Liver (tissue), 9 donors: ENCODE results near the gene B3GNT5. TPM values are rescaled to one million over a fixed set of nuclear protein-coding genes. Genes with fewer than 3 reads are reported as not detected.
"Not testable (repeated sequence)": the region's sequence is repeated elsewhere in the genome, so short reads cannot be mapped to it uniquely, and the experiment has no call there.

Source experiments
- DNase-seq: peaks from one replicate; pipeline ENCODE4 v3.0.0-alpha.2; 2017; ENCODE audit warnings: low spot score
- H3K27ac ChIP-seq, 2 donors: one replicate each; pipeline ENCODE4 v1.7.0; 2013; ENCODE audit warnings: inconsistent platforms in 2 of 2, low read length in 2 of 2, control low read depth in 1 of 2, low read depth in 1 of 2, mild to moderate bottlenecking in 1 of 2
- H3K27me3 ChIP-seq, 4 donors: one replicate each; pipeline versions ENCODE4 v1.6.1 to v1.7.0; 2013; ENCODE audit warnings: low read length in 3 of 4, inconsistent platforms in 1 of 4, mild to moderate bottlenecking in 1 of 4, moderate library complexity in 1 of 4; ENCODE audit not compliant: control insufficient read depth in 4 of 4, insufficient read depth in 4 of 4
- H3K36me3 ChIP-seq, 4 donors: one replicate each; pipeline versions ENCODE4 v1.6.1 to v1.7.0; 2013; ENCODE audit warnings: low read length in 3 of 4, mild to moderate bottlenecking in 3 of 4, low read depth in 1 of 4, moderate library complexity in 1 of 4; ENCODE audit not compliant: control insufficient read depth in 4 of 4, insufficient read depth in 3 of 4
- H3K4me1 ChIP-seq, 4 donors: one replicate each; pipeline versions ENCODE4 v1.6.1 to v1.7.0; 2013; ENCODE audit warnings: low read length in 3 of 4, mild to moderate bottlenecking in 3 of 4, moderate library complexity in 1 of 4; ENCODE audit not compliant: control insufficient read depth in 4 of 4, insufficient read depth in 4 of 4
- H3K4me3 ChIP-seq, 3 donors: one replicate each; pipeline versions ENCODE4 v1.6.1 to v1.7.0; 2013; ENCODE audit warnings: low read length in 3 of 3, control low read depth in 1 of 3, low read depth in 1 of 3, mild to moderate bottlenecking in 1 of 3
- H3K9ac ChIP-seq, 2 donors: one replicate each; pipeline ENCODE4 v1.7.0; 2013; ENCODE audit warnings: low read length in 2 of 2, mild to moderate bottlenecking in 2 of 2, moderate library complexity in 2 of 2, control low read depth in 1 of 2, low read depth in 1 of 2
- H3K9me3 ChIP-seq, 4 donors: one replicate each; pipeline versions ENCODE4 v1.6.1 to v1.7.0; 2013; ENCODE audit warnings: low read length in 3 of 4; ENCODE audit not compliant: control insufficient read depth in 4 of 4
- ATF3 ChIP-seq: IDR thresholded peaks from 2 replicates; pipeline ENCODE4 v1.6.1; 2016; ENCODE audit warnings: antibody characterized with exemption
- EGR1 ChIP-seq, 2 donors: IDR thresholded peaks; 2 replicates each; pipeline ENCODE4 v1.6.1; 2016 to 2018; ENCODE audit warnings: antibody characterized with exemption in 2 of 2, low read depth in 2 of 2
- FOXA1 ChIP-seq: IDR thresholded peaks from 2 replicates; pipeline ENCODE4 v1.6.1; 2016; ENCODE audit warnings: antibody characterized with exemption
- FOXA2 ChIP-seq: IDR thresholded peaks from 2 replicates; pipeline ENCODE4 v1.6.1; 2016; ENCODE audit warnings: antibody characterized with exemption
- GABPA ChIP-seq, 2 donors: IDR thresholded peaks in 1 of 2; conservative IDR thresholded peaks in 1 of 2; 2 replicates each; pipeline ENCODE4 v1.6.1; 2016; ENCODE audit warnings: antibody characterized with exemption in 2 of 2, mild to moderate bottlenecking in 1 of 2, moderate library complexity in 1 of 2
- HNF4A ChIP-seq, 2 donors: conservative IDR thresholded peaks; 2 replicates each; pipeline ENCODE4 v1.6.1; 2016; ENCODE audit warnings: antibody characterized with exemption in 2 of 2, mild to moderate bottlenecking in 2 of 2
- HNF4G ChIP-seq: IDR thresholded peaks from 2 replicates; pipeline ENCODE4 v1.6.1; 2016; ENCODE audit warnings: antibody characterized with exemption
- MAX ChIP-seq: IDR thresholded peaks from 2 replicates; pipeline ENCODE4 v1.6.1; 2016; ENCODE audit warnings: antibody characterized with exemption
- NR2F2 ChIP-seq: IDR thresholded peaks from 2 replicates; pipeline ENCODE4 v1.6.1; 2016; ENCODE audit warnings: antibody characterized with exemption
- RAD21 ChIP-seq, 2 donors: IDR thresholded peaks; 2 replicates each; pipeline ENCODE4 v1.6.1; 2016; ENCODE audit warnings: antibody characterized with exemption in 2 of 2, mild to moderate bottlenecking in 2 of 2
- RXRA ChIP-seq, 2 donors: IDR thresholded peaks; 2 replicates each; pipeline ENCODE4 v1.6.1; 2017 to 2018; ENCODE audit warnings: antibody characterized with exemption in 2 of 2, mild to moderate bottlenecking in 1 of 2
- SP1 ChIP-seq: IDR thresholded peaks from 2 replicates; pipeline ENCODE4 v1.6.1; 2018; ENCODE audit warnings: antibody characterized with exemption, mild to moderate bottlenecking
- TAF1 ChIP-seq: conservative IDR thresholded peaks from 2 replicates; pipeline ENCODE4 v1.6.1; 2016; ENCODE audit warnings: antibody characterized with exemption, mild to moderate bottlenecking
- ZBTB33 ChIP-seq: IDR thresholded peaks from 2 replicates; pipeline ENCODE4 v1.6.1; 2016; ENCODE audit warnings: antibody characterized with exemption
- WGBS: extraction: QIAGEN DNeasy Blood & Tissue Kit; methylation state at CpG from one replicate; pipeline ENCODE4 v1.1.7; 2013; 5-methylcytosine and 5-hydroxymethylcytosine counted together
- polyA plus RNA-seq, 2 donors: library from polyadenylated mRNA; stranded (reverse) in 1 of 2; unstranded in 1 of 2; fragments of 200-250 nt in 1 of 2; fragments of >200 nt in 1 of 2; fragmentation: Nextera tagmentation in 1 of 2; extraction: Ambion mirVana in 1 of 2; gene quantifications; one replicate each; pipeline versions ENCODE4 v1.2.1 to v1.2.3, GENCODE V29; 2013 to 2015
- total RNA-seq, 2 donors: library from RNA; depleted of rRNA; stranded (reverse); fragments of >200 nt; gene quantifications; one replicate each; pipeline ENCODE4 v1.2.3, GENCODE V29; 2014
- donor health status: healthy.
- donor health status: healthy.
- donor health status: healthy.
- donor health status: healthy.
- donor health status: healthy.

The B3GNT5 gene
- total and polyA plus RNA-seq, 4 donors: 0.22 to 1.8 (median 0.53) TPM

- Histone ChIP-seq H3K4me3 (no peak overlapping the region), H3K4me1 (no peaks in the 10 kb centered on the region), H3K9ac (no peak overlapping the region), H3K27ac (no peak overlapping the region), H3K9me3 (no peaks in the 10 kb centered on the region), H3K36me3 (no peaks in the 10 kb centered on the region), H3K27me3 (no peaks in the 10 kb centered on the region)
- WGBS: 91% methylated on average over 4 of the region's 4 CpGs
- DNase-seq: no peak
- no peak for TF ChIP-seq SP1
- TF ChIP-seq HNF4G: no peak
- no peak for TF ChIP-seq RXRA (IDR thresholded peaks at IDR 0.05)
- TF ChIP-seq NR2F2: no peak
- no peak for TF ChIP-seq RAD21 (IDR thresholded peaks at IDR 0.05)
- no peak for TF ChIP-seq MAX
- no peak for TF ChIP-seq EGR1 (IDR thresholded peaks at IDR 0.05; ENCODE audit: low read depth in 2 of 2)
- no peak for TF ChIP-seq FOXA1
- TF ChIP-seq HNF4A (conservative IDR thresholded peaks at IDR 0.05): no peak
- no peak for TF ChIP-seq TAF1
- TF ChIP-seq ATF3: no peak
- no peak for TF ChIP-seq ZBTB33
- TF ChIP-seq GABPA (IDR thresholded peaks at IDR 0.05 in 1 of 2, conservative IDR thresholded peaks at IDR 0.05 in 1 of 2): no peak
- no peak for TF ChIP-seq FOXA2
These were observed 25.5 kb upstream of the B3GNT5 start for GRCh38 chr3:183227586-183227985.

- 84% methylated on average over 1 of the region's 1 CpG for WGBS
- no peak overlapping the region for H3K4me3 ChIP-seq
- DNase-seq: no peak
These were observed 23.9 kb upstream of the B3GNT5 start for GRCh38 chr3:183229178-183229577.

GRCh38 chr3:183230251-183230650 is 22.8 kb upstream of the B3GNT5 start:
- not testable (repeated sequence) for DNase-seq, H3K9ac ChIP-seq
- 87% methylated on average over 8 of the region's 8 CpGs for WGBS

More at GRCh38 chr3:183229178-183229577, 23.9 kb upstream of the B3GNT5 start:
- H3K9me3 ChIP-seq: no peaks in the 10 kb centered on the region
- TF ChIP-seq HNF4G (no peak), GABPA (IDR thresholded peaks at IDR 0.05 in 1 of 2, conservative IDR thresholded peaks at IDR 0.05 in 1 of 2) (no peak)
- H3K4me1 ChIP-seq: no peaks in the 10 kb centered on the region
- no peak overlapping the region for H3K27ac ChIP-seq
- no peak overlapping the region for H3K9ac ChIP-seq
- no peaks in the 10 kb centered on the region for H3K27me3 ChIP-seq
- no peaks in the 10 kb centered on the region for H3K36me3 ChIP-seq

More at GRCh38 chr3:183230251-183230650, 22.8 kb upstream of the B3GNT5 start:
- H3K36me3 ChIP-seq, H3K27ac ChIP-seq, H3K27me3 ChIP-seq, H3K4me3 ChIP-seq, H3K9me3 ChIP-seq, H3K4me1 ChIP-seq: not testable (repeated sequence)
